Erythroblast (primary cell): Measurements from ENCODE around the gene ZNF525.
"Not testable (repeated sequence)": the region's sequence is repeated elsewhere in the genome, so short reads cannot be mapped to it uniquely, and the experiment has no call there.

Experiments used
- GATA1 ChIP-seq: IDR thresholded peaks from 2 replicates; pipeline ENCODE4 v1.6.1; 2011; ENCODE audit warnings: low read depth, mild to moderate bottlenecking, control low read depth, low read length, moderate library complexity
- POLR2A ChIP-seq: IDR thresholded peaks from 2 replicates; pipeline ENCODE4 v1.6.1; 2011; ENCODE audit warnings: mild to moderate bottlenecking, low read length

- not testable (repeated sequence) for TF ChIP-seq POLR2A, GATA1
Observed at GRCh38 chr19:53360056-53360455, 5.4 kb upstream of the ZNF525 start.
